Trophoblast cell (in vitro differentiated cells and primary cell): ENCODE measurements around the gene OR6J1.

Experiments
- DNase-seq, 2 donors: peaks; one replicate each; pipeline ENCODE4 v3.0.0-alpha.2; 2016
- H2AFZ ChIP-seq: 2 replicates; pipeline ENCODE4 v1.6.1; 2013; ENCODE audit warnings: low read length, moderate library complexity, mild to moderate bottlenecking; ENCODE audit not compliant: insufficient read depth, poor library complexity
- H2AK5ac ChIP-seq: 2 replicates; pipeline ENCODE4 v1.6.1; 2013; ENCODE audit warnings: mild to moderate bottlenecking, low read length
- H2BK120ac ChIP-seq: 2 replicates; pipeline ENCODE4 v1.6.1; 2013; ENCODE audit warnings: low read length, mild to moderate bottlenecking, moderate library complexity; ENCODE audit not compliant: insufficient read depth, poor library complexity
- H2BK12ac ChIP-seq: 2 replicates; pipeline ENCODE4 v1.6.1; 2013; ENCODE audit warnings: mild to moderate bottlenecking, low read length, moderate library complexity
- H2BK5ac ChIP-seq: 2 replicates; pipeline ENCODE4 v1.6.1; 2013; ENCODE audit warnings: low read length, low read depth, moderate library complexity, mild to moderate bottlenecking; ENCODE audit not compliant: poor library complexity
- H3K14ac ChIP-seq: 2 replicates; pipeline ENCODE4 v1.6.1; 2013; ENCODE audit warnings: mild to moderate bottlenecking, low read length
- H3K18ac ChIP-seq: 2 replicates; pipeline ENCODE4 v1.6.1; 2013; ENCODE audit warnings: mild to moderate bottlenecking, low read length
- H3K23ac ChIP-seq: 2 replicates; pipeline ENCODE4 v1.6.1; 2013; ENCODE audit warnings: low read length
- H3K27ac ChIP-seq: 2 replicates; pipeline ENCODE4 v1.5.1; 2013; ENCODE audit warnings: low read depth, mild to moderate bottlenecking, inconsistent platforms, low read length, moderate library complexity
- H3K27me3 ChIP-seq: 2 replicates; pipeline ENCODE4 v1.6.1; 2013; ENCODE audit warnings: inconsistent platforms, mild to moderate bottlenecking, low read length, moderate library complexity; ENCODE audit not compliant: insufficient read depth
- H3K36me3 ChIP-seq, 2 experiments: 1 replicate in 1 of 2; 2 replicates in 1 of 2; pipeline ENCODE4 v1.6.1; 2013; ENCODE audit warnings: low read length in 2 of 2, mild to moderate bottlenecking in 2 of 2, moderate library complexity in 1 of 2; ENCODE audit not compliant: insufficient read depth in 2 of 2, control insufficient read depth in 1 of 2
- H3K4ac ChIP-seq: 2 replicates; pipeline ENCODE4 v1.6.1; 2013; ENCODE audit warnings: low read depth, mild to moderate bottlenecking, low read length, moderate library complexity
- H3K4me1 ChIP-seq, 2 experiments: 1 replicate in 1 of 2; 2 replicates in 1 of 2; pipeline ENCODE4 v1.6.1; 2013; ENCODE audit warnings: low read length in 2 of 2, mild to moderate bottlenecking in 2 of 2, moderate library complexity in 1 of 2; ENCODE audit not compliant: insufficient read depth in 2 of 2, control insufficient read depth in 1 of 2
- H3K4me2 ChIP-seq: 2 replicates; pipeline ENCODE4 v1.6.1; 2013; ENCODE audit warnings: inconsistent platforms, mild to moderate bottlenecking, low read length, moderate library complexity
- H3K4me3 ChIP-seq: 2 replicates; pipeline ENCODE4 v1.5.1; 2013; ENCODE audit warnings: mild to moderate bottlenecking, low read depth, low read length, inconsistent platforms
- H3K79me1 ChIP-seq: one replicate; pipeline ENCODE4 v1.6.1; 2013; ENCODE audit warnings: low read length
- H3K79me2 ChIP-seq: 2 replicates; pipeline ENCODE4 v1.6.1; 2013; ENCODE audit warnings: low read length, mild to moderate bottlenecking; ENCODE audit not compliant: control insufficient read depth, insufficient read depth, poor library complexity
- H3K9ac ChIP-seq: 2 replicates; pipeline ENCODE4 v1.6.1; 2013; ENCODE audit warnings: mild to moderate bottlenecking, low read length
- H3K9me3 ChIP-seq: 2 replicates; pipeline ENCODE4 v1.6.1; 2013; ENCODE audit warnings: low read depth, mild to moderate bottlenecking, control low read depth, inconsistent platforms, low read length; ENCODE audit not compliant: insufficient read depth
- H4K12ac ChIP-seq: 2 replicates; pipeline ENCODE4 v1.6.1; 2013; ENCODE audit warnings: low read depth, mild to moderate bottlenecking, low read length, moderate library complexity
- H4K8ac ChIP-seq: 2 replicates; pipeline ENCODE4 v1.6.1; 2013; ENCODE audit warnings: low read depth, mild to moderate bottlenecking, low read length, moderate library complexity
- H4K91ac ChIP-seq: one replicate; pipeline ENCODE4 v1.6.1; 2013; ENCODE audit warnings: low read depth, mild to moderate bottlenecking, low read length, moderate library complexity
- WGBS: extraction: QIAGEN DNeasy Blood & Tissue Kit; methylation state at CpG from one replicate; pipeline ENCODE4 v1.1.7; 2013; ENCODE audit warnings: missing lambda C conversion rate; ENCODE audit not compliant: insufficient read length, insufficient coverage; ENCODE audit errors: extremely low coverage; 5-methylcytosine and 5-hydroxymethylcytosine counted together

Gene OR6J1

DNA sequence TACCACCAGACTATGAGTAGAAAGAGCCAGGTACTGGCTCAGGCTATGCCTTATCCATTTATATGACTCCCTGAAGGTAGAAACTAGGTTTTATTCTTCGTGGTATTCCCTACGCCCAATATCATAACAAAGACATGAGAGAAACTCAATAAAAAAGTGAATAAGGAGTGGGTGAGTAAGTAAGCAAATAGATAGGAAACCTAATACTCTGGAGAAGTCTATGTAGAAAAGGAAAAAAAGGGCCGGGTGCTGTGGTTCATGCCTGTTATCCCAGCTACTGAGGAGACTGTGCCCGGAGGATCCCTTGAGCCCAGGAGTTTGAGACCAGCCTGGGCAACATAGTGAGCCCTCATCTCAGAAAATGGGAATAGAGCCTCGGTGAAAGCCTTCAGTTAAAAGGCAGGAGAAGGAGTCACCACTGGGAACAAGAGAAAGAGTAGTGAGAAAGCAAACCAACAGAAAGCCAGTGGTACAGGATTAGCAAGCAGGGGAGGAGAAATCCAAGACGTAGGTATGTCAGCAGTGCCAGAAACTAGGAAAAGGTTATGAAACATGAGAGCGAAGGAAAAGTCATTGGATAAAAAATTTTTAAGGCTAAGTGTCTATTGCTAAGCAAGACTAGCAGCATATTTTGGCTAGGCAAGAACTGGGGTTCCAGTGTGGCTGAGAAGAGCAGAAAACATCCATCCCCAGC lies 6.0 kb upstream of the OR6J1 start:
- Histone ChIP-seq H3K36me3 (no peaks in the 10 kb centered on the region), H3K9me3 (no peaks in the 10 kb centered on the region), H2BK120ac (no peak overlapping the region), H3K9ac (no peak overlapping the region), H4K91ac (no peak overlapping the region), H2BK12ac (no peak overlapping the region), H3K4ac (no peak overlapping the region), H2BK5ac (no peak overlapping the region), H4K12ac (no peak overlapping the region), H3K27me3 (no peaks in the 10 kb centered on the region), H2AK5ac (no peak overlapping the region), H2AFZ (no peak overlapping the region), H3K27ac (no peak overlapping the region), H3K4me3 (no peak overlapping the region), H3K79me1 (no peaks in the 10 kb centered on the region), H3K79me2 (no peaks in the 10 kb centered on the region), H3K18ac (no peak overlapping the region), H3K4me2 (no peak overlapping the region), H4K8ac (no peak overlapping the region), H3K4me1 (no peaks in the 10 kb centered on the region), H3K23ac (no peak overlapping the region), H3K14ac (no peak overlapping the region)
- no peak for DNase-seq
- WGBS = no CpG with 5 or more reads among the region's 7 CpGs

GRCh38 chr14:22648506-22648905 lies 4.4 kb upstream of the OR6J1 start:
- H3K9me3 ChIP-seq = no peaks in the 10 kb centered on the region
- no peak overlapping the region for H3K23ac ChIP-seq
- no peak overlapping the region for H2AFZ ChIP-seq
- H3K18ac ChIP-seq = no peak overlapping the region
- no peak overlapping the region for H4K8ac ChIP-seq
- WGBS = no CpG with 5 or more reads among the region's 2 CpGs
- H3K9ac ChIP-seq = no peak overlapping the region
- H2BK5ac ChIP-seq = no peak overlapping the region
- H4K12ac ChIP-seq = no peak overlapping the region
- no peaks in the 10 kb centered on the region for H3K79me1 ChIP-seq
- H3K4me3 ChIP-seq = no peak overlapping the region
- no peak overlapping the region for H2AK5ac ChIP-seq
- no peaks in the 10 kb centered on the region for H3K36me3 ChIP-seq
- no peak overlapping the region for H3K14ac ChIP-seq
- H2BK120ac ChIP-seq = no peak overlapping the region
- no peak overlapping the region for H2BK12ac ChIP-seq
- H3K4me2 ChIP-seq = no peak overlapping the region
- no peaks in the 10 kb centered on the region for H3K27me3 ChIP-seq
- no peak for DNase-seq
- no peaks in the 10 kb centered on the region for H3K79me2 ChIP-seq
- no peak overlapping the region for H4K91ac ChIP-seq
- H3K4ac ChIP-seq = no peak overlapping the region
- H3K4me1 ChIP-seq = no peaks in the 10 kb centered on the region
- H3K27ac ChIP-seq = no peak overlapping the region

- Histone ChIP-seq H3K27ac (no peak overlapping the region), H4K91ac (no peak overlapping the region), H4K8ac (no peak overlapping the region), H2AFZ (no peak overlapping the region), H3K9ac (no peak overlapping the region), H2BK120ac (no peak overlapping the region), H3K79me1 (no peaks in the 10 kb centered on the region), H3K4me2 (no peak overlapping the region), H2BK5ac (no peak overlapping the region), H2BK12ac (no peak overlapping the region), H3K23ac (no peak overlapping the region), H4K12ac (no peak overlapping the region), H3K4me3 (no peak overlapping the region), H2AK5ac (no peak overlapping the region), H3K27me3 (no peaks in the 10 kb centered on the region), H3K4ac (no peak overlapping the region), H3K4me1 (no peaks in the 10 kb centered on the region), H3K14ac (no peak overlapping the region), H3K79me2 (no peaks in the 10 kb centered on the region), H3K9me3 (no peaks in the 10 kb centered on the region), H3K36me3 (no peaks in the 10 kb centered on the region), H3K18ac (no peak overlapping the region)
- no CpG with 5 or more reads among the region's 4 CpGs for WGBS
- DNase-seq = peak in 1 of 2 donors; percentile 6
These were observed 2.6 kb upstream of the OR6J1 start for GRCh38 chr14:22646570-22647254.

DNA sequence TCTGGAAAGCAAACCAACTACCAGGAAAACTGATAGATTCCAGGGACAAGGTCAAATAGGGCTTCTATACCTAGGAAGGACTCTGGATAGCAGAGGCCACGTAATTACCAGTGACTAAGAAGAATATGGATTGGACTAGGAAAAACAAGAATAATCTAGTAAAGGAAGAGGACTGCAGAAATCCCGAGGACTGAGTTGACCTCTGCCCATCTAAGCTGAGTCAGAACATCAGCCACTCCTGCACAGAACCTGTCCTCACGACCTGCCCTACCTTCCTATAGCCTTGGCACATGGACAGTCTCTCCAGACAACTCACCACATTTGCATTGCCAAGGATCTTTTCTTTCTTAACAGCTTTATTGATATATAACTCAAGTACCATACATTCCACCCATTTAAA lies 2.3 kb downstream of the OR6J1 start:
- no peak overlapping the region for H2AK5ac ChIP-seq
- H3K4ac ChIP-seq = no peak overlapping the region
- no peaks in the 10 kb centered on the region for H3K79me1 ChIP-seq
- H3K4me2 ChIP-seq = no peak overlapping the region
- H2BK5ac ChIP-seq = no peak overlapping the region
- no peaks in the 10 kb centered on the region for H3K27me3 ChIP-seq
- H3K27ac ChIP-seq = no peak overlapping the region
- no peak overlapping the region for H2BK12ac ChIP-seq
- no peak overlapping the region for H3K23ac ChIP-seq
- H2AFZ ChIP-seq = no peak overlapping the region
- no peak for DNase-seq
- no peaks in the 10 kb centered on the region for H3K79me2 ChIP-seq
- no peak overlapping the region for H2BK120ac ChIP-seq
- H3K14ac ChIP-seq = no peak overlapping the region
- no peak overlapping the region for H4K91ac ChIP-seq
- no peak overlapping the region for H4K12ac ChIP-seq
- no peaks in the 10 kb centered on the region for H3K4me1 ChIP-seq
- H3K4me3 ChIP-seq = no peak overlapping the region
- H3K9ac ChIP-seq = no peak overlapping the region
- no peak overlapping the region for H4K8ac ChIP-seq
- WGBS = no CpG with 5 or more reads among the region's 3 CpGs
- no peaks in the 10 kb centered on the region for H3K36me3 ChIP-seq
- H3K18ac ChIP-seq = no peak overlapping the region
- H3K9me3 ChIP-seq = no peaks in the 10 kb centered on the region
